ENCODE data around the gene FAM20C. TPM values are rescaled to one million over a fixed set of nuclear protein-coding genes. Genes with fewer than 3 reads are reported as not detected.

Gene FAM20C
- total RNA-seq, 1 experiment from 2014 or later = 62.6 TPM

DNA sequence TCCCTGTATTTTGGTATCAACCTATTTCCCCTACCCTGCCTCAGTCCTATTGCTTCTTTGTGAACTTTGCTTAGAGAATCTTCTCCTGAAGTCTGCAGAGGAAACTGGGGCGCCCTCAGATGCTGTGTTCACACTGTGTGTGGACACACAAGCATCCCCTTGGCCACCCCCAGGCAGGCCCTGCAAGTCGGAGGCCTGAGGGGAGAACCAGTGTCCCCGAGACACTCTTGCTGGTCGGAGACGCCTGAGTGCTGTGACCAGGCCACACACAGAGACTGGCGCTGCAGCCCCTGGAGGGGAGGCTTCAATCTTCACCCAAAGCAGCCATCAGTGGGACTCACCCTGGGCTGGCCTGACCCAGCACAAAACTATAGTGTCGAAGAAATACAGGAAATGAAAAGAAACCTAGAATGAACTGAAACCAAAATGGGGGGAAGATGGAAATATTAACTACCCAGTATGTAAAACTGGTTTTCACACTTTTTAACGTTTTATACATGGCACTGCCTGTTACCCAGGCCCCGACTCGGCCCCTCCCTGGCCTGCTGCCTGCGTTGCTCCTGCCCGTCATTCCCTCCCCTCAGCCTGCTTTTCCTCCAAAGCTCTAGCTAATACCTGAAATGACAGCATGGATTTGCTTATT is 48.4 kb upstream of the FAM20C start:
- Histone ChIP-seq H3T11ph (ENCODE audit: low read length) (no peak overlapping the region), H4K5ac (ENCODE audit: insufficient read length, low read depth, low read length) (no peak overlapping the region), H3K4me2 (ENCODE audit: insufficient read depth, insufficient read length, low read length) (no peak overlapping the region), H3K27ac (ENCODE audit: insufficient read length, low read depth, low read length) (no peak overlapping the region), H3K14ac (ENCODE audit: insufficient read depth, low read length) (no peak overlapping the region), H3K9ac (ENCODE audit: extremely low read depth, insufficient read length, low read length) (no peak overlapping the region), H2AK5ac (ENCODE audit: insufficient read length, low read length) (no peak overlapping the region), H3K4ac (ENCODE audit: low read depth, low read length) (no peak overlapping the region), H4K20me1 (ENCODE audit: control insufficient read depth, insufficient read depth, insufficient read length) (no peaks in the 10 kb centered on the region), H3K23ac (ENCODE audit: insufficient read length, low read depth, low read length) (no peak overlapping the region), H3K23me2 (ENCODE audit: insufficient read length, low read depth, low read length, poor library complexity, severe bottlenecking) (no peaks in the 10 kb centered on the region), H2BK12ac (ENCODE audit: insufficient read length, low read depth, low read length) (no peak overlapping the region), H3K56ac (ENCODE audit: insufficient read length, low read depth, low read length) (no peak overlapping the region), H4K8ac (replicated peaks; ENCODE audit: insufficient read length, low read depth, low read length) (no peak overlapping the region), H3K79me1 (ENCODE audit: insufficient read depth, low read depth, low read length, poor library complexity, severe bottlenecking) (no peaks in the 10 kb centered on the region), H2BK120ac (ENCODE audit: low read depth, low read length, poor library complexity, severe bottlenecking) (no peak overlapping the region), H2BK15ac (ENCODE audit: low read depth, low read length) (no peak overlapping the region), H2BK5ac (ENCODE audit: insufficient read length, low read length) (no peak overlapping the region), H3K9me3 (ENCODE audit: control insufficient read depth, low read depth, low read length) (no peaks in the 10 kb centered on the region), H3K18ac (ENCODE audit: insufficient read length, low read depth, low read length) (no peak overlapping the region), H3K27me3 (ENCODE audit: insufficient read depth, low read length) (no peaks in the 10 kb centered on the region), H3K4me1 (ENCODE audit: insufficient read depth, low read length) (no peaks in the 10 kb centered on the region), H3K79me2 (ENCODE audit: insufficient read depth, low read length) (no peaks in the 10 kb centered on the region), H4K91ac (ENCODE audit: insufficient read length, low read depth, low read length) (no peak overlapping the region), H2BK20ac (ENCODE audit: low read depth, low read length, poor library complexity, severe bottlenecking) (no peak overlapping the region), H2AFZ (ENCODE audit: low read length) (no peak overlapping the region)
- no CpG with 5 or more reads among the region's 12 CpGs for WGBS (ENCODE audit: extremely low coverage, insufficient read length, low lambda C conversion rate)
- no peaks in the 10 kb centered on the region for H3K27me3 Mint-ChIP-seq (ENCODE audit: low read depth)
- peaks cover 12 to 15% of the 10 kb centered on the region in 2 experiments for H3K4me1 Mint-ChIP-seq
- H3K4me3 Mint-ChIP-seq = no peak overlapping the region
- H3K27ac Mint-ChIP-seq = peak overlapping the region in 2 of 3 experiments; percentile 62; a peak in 3 of 7 replicates
- no peaks in the 10 kb centered on the region for H3K9me3 Mint-ChIP-seq
- DNase-seq = no peak
- TF ChIP-seq CTCF (conservative IDR thresholded peaks at IDR 0.05) = no peak
- H3K36me3 Mint-ChIP-seq (ENCODE audit: insufficient read depth in 1 of 3, low read depth in 3 of 3) = peaks cover 15 to 32% (median 29%) of the 10 kb centered on the region in 3 experiments; a peak in 6 of 7 replicates
